Measurements from ENCODE around the gene HJURP.

Gene HJURP

GRCh38 chr2:233817995-233818638, 36.2 kb downstream of the HJURP start:
- Histone ChIP-seq H3K4me3 (no peak overlapping the region), H3K27me3 (no peaks in the 10 kb centered on the region), H3K4me1 (no peaks in the 10 kb centered on the region), H3K9me3 (peaks cover 0 to 4% (median 0%) of the 10 kb centered on the region in 3 donors), H3K27ac (no peak overlapping the region), H3K36me3 (no peaks in the 10 kb centered on the region)
- TF ChIP-seq, protein P1, sequence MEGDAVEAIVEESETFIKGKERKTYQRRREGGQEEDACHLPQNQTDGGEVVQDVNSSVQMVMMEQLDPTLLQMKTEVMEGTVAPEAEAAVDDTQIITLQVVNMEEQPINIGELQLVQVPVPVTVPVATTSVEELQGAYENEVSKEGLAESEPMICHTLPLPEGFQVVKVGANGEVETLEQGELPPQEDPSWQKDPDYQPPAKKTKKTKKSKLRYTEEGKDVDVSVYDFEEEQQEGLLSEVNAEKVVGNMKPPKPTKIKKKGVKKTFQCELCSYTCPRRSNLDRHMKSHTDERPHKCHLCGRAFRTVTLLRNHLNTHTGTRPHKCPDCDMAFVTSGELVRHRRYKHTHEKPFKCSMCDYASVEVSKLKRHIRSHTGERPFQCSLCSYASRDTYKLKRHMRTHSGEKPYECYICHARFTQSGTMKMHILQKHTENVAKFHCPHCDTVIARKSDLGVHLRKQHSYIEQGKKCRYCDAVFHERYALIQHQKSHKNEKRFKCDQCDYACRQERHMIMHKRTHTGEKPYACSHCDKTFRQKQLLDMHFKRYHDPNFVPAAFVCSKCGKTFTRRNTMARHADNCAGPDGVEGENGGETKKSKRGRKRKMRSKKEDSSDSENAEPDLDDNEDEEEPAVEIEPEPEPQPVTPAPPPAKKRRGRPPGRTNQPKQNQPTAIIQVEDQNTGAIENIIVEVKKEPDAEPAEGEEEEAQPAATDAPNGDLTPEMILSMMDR (IDR thresholded peaks at IDR 0.05), result no peak
- intact Hi-C loops (cut with DNase I; ENCODE audit: low total_unique reads), result no loop called here
- peak; percentile 16 to 50 for DNase-seq

DNA sequence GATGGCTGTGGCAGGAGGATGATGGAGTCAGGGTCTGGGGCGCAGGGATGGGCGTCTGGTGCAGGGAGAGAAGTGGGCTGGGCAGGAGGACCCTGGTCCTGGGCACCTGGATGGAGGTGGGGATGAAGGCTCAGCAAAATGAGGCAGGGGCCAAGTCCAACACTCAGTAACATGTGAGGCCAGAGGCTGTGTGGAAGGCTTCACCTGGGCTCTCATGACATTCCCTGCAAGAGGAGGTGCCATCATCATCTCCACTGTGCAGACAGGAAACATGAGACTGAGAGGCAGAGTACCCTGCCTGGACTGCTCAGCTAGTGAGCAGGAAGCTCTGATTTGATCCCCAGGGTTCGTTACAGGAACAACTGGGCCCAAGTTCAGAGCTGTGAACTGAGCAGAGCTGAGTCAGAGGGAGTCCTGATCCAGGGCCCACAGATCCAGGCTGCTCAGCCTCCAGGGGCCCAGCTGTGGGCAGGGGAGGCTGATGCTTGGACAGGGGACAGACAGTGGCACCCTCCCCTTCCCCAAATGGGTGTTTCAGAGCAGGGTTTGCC, 36.9 kb downstream of the HJURP start:
- intact Hi-C loops (cut with DNase I; ENCODE audit: low total_unique reads), result no loop called here
- peak; percentile 14 to 34 for DNase-seq
- H3K36me3 ChIP-seq, result no peaks in the 10 kb centered on the region

DNA sequence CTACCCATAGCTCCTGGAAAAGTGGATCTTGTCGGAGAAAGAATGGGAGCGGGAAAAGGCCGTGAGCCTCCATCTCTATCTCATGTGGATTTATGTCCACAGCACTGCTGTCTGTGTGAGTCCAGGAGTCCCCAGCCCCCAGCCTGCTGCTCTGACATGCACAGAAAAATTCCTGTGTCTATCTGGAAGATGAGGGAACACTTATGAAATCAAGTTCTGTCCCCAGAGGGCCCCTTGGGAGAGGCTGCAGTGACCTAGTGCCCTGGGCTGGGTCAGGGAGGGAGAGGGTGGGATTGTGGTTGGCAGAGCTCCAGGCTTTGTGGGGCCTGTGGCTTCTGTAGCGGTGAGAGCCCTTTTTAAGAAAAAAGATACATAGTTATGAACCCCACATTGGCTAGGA, 37.6 kb downstream of the HJURP start:
- no peaks in the 10 kb centered on the region for H3K27me3 ChIP-seq
- intact Hi-C loops (cut with DNase I; ENCODE audit: low total_unique reads), result no loop called here
- H3K9me3 ChIP-seq, result peaks cover 0 to 4% (median 0%) of the 10 kb centered on the region in 3 donors
- TF ChIP-seq, protein P1 (IDR thresholded peaks at IDR 0.05), result no peak
- H3K27ac ChIP-seq, result no peak overlapping the region
- no peak overlapping the region for H3K4me3 ChIP-seq
- DNase-seq, result peak; percentile 7 to 24
- no peaks in the 10 kb centered on the region for H3K36me3 ChIP-seq
- no peaks in the 10 kb centered on the region for H3K4me1 ChIP-seq

More for the DNA sequence above, 36.9 kb downstream of the HJURP start:
- Histone ChIP-seq H3K4me3 (no peak overlapping the region), H3K9me3 (peaks cover 0 to 4% (median 0%) of the 10 kb centered on the region in 3 donors), H3K27me3 (no peaks in the 10 kb centered on the region), H3K4me1 (no peaks in the 10 kb centered on the region), H3K27ac (no peak overlapping the region)
- TF ChIP-seq, protein P1 (IDR thresholded peaks at IDR 0.05), result no peak

DNA sequence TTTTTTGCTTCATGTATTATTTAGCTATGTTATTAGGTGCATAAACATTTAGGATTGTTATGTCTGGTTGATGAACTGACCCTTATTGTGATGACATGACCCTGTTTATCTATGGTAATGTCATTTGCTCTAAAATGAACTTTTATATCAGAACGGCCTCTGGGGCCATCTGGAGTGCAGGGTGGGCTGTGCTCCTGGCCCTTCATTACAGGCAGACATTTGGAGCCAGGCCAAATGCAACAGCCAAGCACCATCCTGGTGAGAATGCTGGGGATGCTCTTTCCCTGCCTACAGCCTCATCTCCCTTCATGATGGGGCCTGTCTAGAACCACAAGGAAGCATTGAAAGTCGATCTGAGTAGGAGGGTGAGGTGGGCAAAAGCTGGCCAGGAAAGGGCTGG, 38.0 kb downstream of the HJURP start:
- no peak overlapping the region for H3K27ac ChIP-seq
- DNase-seq, result no peak
- TF ChIP-seq, protein P1 (IDR thresholded peaks at IDR 0.05), result no peak
- H3K36me3 ChIP-seq, result no peaks in the 10 kb centered on the region
- H3K27me3 ChIP-seq, result peaks cover 0 to 1% of the 10 kb centered on the region in 2 donors
- intact Hi-C loops (cut with DNase I; ENCODE audit: low total_unique reads), result no loop called here
- peaks cover 0 to 4% (median 0%) of the 10 kb centered on the region in 3 donors for H3K9me3 ChIP-seq
- no peaks in the 10 kb centered on the region for H3K4me1 ChIP-seq
- no peak overlapping the region for H3K4me3 ChIP-seq

GRCh38 chr2:233815861-233816260, 38.5 kb downstream of the HJURP start:
- DNase-seq, result no peak
- Histone ChIP-seq H3K36me3 (no peaks in the 10 kb centered on the region), H3K27ac (no peak overlapping the region), H3K9me3 (peaks cover 0 to 4% (median 0%) of the 10 kb centered on the region in 3 donors), H3K27me3 (peaks cover 0 to 3% of the 10 kb centered on the region in 2 donors), H3K4me3 (no peak overlapping the region), H3K4me1 (no peaks in the 10 kb centered on the region)
- TF ChIP-seq, protein P1 (IDR thresholded peaks at IDR 0.05), result no peak
- intact Hi-C loops (cut with DNase I; ENCODE audit: low total_unique reads), result no loop called here
